Measurements from ENCODE around the gene TSPAN11. TPM values are rescaled to one million over a fixed set of nuclear protein-coding genes. Genes with fewer than 3 reads are reported as not detected.

TSPAN11 gene
- total and polyA plus RNA-seq, 2 of the 8 experiments (the other 6 are each of a cell fraction or from before 2014, with no cell fraction given): 3.9 to 8.2 TPM

GRCh38 chr12:30878024-30878423 is 48.5 kb upstream of the TSPAN11 start:
- H2BK120ac ChIP-seq (replicated peaks; ENCODE audit: low read depth, low read length): no peak overlapping the region
- no peak overlapping the region for H3K18ac ChIP-seq (ENCODE audit: extremely low read depth, low read length)
- no peaks in the 10 kb centered on the region for H3K36me3 ChIP-seq (ENCODE audit: control insufficient read depth in 2 of 4, insufficient read depth in 4 of 4, low read length in 3 of 4)
- WGBS, 2 experiments (ENCODE audit: extremely low coverage in 1 of 2, insufficient coverage in 1 of 2, insufficient read length in 1 of 2, insufficient replicate concordance in 2 of 2, low coverage in 1 of 2, low lambda C conversion rate in 2 of 2, missing lambda C conversion rate in 1 of 2): 95% methylated on average over 2 of the region's 2 CpGs; no CpG with 5 or more reads in 1 of the 2 experiments
- no peaks in the 10 kb centered on the region for H3K79me2 ChIP-seq (ENCODE audit: control insufficient read depth in 1 of 2, insufficient read depth in 2 of 2, low read length in 2 of 2)
- H3K14ac ChIP-seq (ENCODE audit: insufficient read length): no peak overlapping the region
- no peaks in the 10 kb centered on the region for H3K23me2 ChIP-seq (ENCODE audit: low read depth, low read length)
- H2BK20ac ChIP-seq (ENCODE audit: low read length): no peak overlapping the region
- H2AK5ac ChIP-seq (ENCODE audit: low read depth, low read length): no peak overlapping the region
- CTCF ChIA-PET (ENCODE audit: partially characterized antibody): interaction anchor here (0.6 to 3.2 kb wide), 3 partner anchors 34 to 1875 kb away, joined by 3 to 22 read pairs (median 3); no protein-coding TSS in a partner anchor
- FAIRE-seq: no peak
- H3K79me1 ChIP-seq (ENCODE audit: low read depth, low read length): no peaks in the 10 kb centered on the region
- no peak overlapping the region for H4K91ac ChIP-seq (replicated peaks; ENCODE audit: insufficient read length, low read length)
- no peak overlapping the region for H4K5ac ChIP-seq (ENCODE audit: insufficient read length, low read depth, low read length)
- H3K23ac ChIP-seq (ENCODE audit: insufficient read length): no peak overlapping the region
- H2AFZ ChIP-seq (ENCODE audit: low read length): no peak overlapping the region
- no peak overlapping the region for H3K4me3 ChIP-seq (ENCODE audit: extremely low read depth in 1 of 4, insufficient read depth in 2 of 4, low read depth in 3 of 4, low read length in 4 of 4)
- no peak overlapping the region for H2BK5ac ChIP-seq (ENCODE audit: low read depth, low read length)
- POLR2A ChIA-PET (ENCODE audit: partially characterized antibody): interaction anchor here (1.4 kb wide), 1 partner anchor 49 kb away, joined by 6 read pairs; the partner anchor contains the start of gene TSPAN11
- no peak overlapping the region for H2BK12ac ChIP-seq (ENCODE audit: low read depth, low read length)
- no peak overlapping the region for H3K27ac ChIP-seq (ENCODE audit: low read depth, low read length)
- TF ChIP-seq PHF8 (conservative IDR thresholded peaks at IDR 0.05; ENCODE audit: low read depth, low read length) (no peak), HDAC6 (IDR thresholded peaks at IDR 0.05; ENCODE audit: low read depth, low read length) (no peak), RNF2 (IDR thresholded peaks at IDR 0.05; ENCODE audit: borderline replicate concordance, low read depth, low read length, missing control alignments, poor library complexity, severe bottlenecking) (no peak), SRF (IDR thresholded peaks at IDR 0.05; ENCODE audit: low read depth, low read length) (no peak), E2F6 (IDR thresholded peaks at IDR 0.05) (no peak), RXRA (IDR thresholded peaks at IDR 0.05; ENCODE audit: insufficient read depth, low read depth, low read length) (no peak), CBX5 (IDR thresholded peaks at IDR 0.05; ENCODE audit: low read depth, low read length) (no peak), TAF7 (optimal IDR thresholded peaks at IDR 0.05; ENCODE audit: borderline replicate concordance, low read depth, low read length) (no peak), CHD2 (IDR thresholded peaks at IDR 0.05; ENCODE audit: low read length) (no peak), ASH2L (IDR thresholded peaks at IDR 0.05; ENCODE audit: low read length) (no peak), GTF2F1 (IDR thresholded peaks at IDR 0.05; ENCODE audit: borderline replicate concordance, low read depth, low read length) (no peak), SIRT6 (IDR thresholded peaks at IDR 0.05; ENCODE audit: low read length) (no peak), SP4 (IDR thresholded peaks at IDR 0.05; ENCODE audit: low read length) (no peak)
- no peaks in the 10 kb centered on the region; a peak in 1 of 7 replicates for H3K4me1 ChIP-seq (replicated peaks in 1 of 4; ENCODE audit: control insufficient read depth in 3 of 4, insufficient read depth in 4 of 4, low read length in 3 of 4)
- no peak overlapping the region for H3K9ac ChIP-seq (replicated peaks in 1 of 4; ENCODE audit: extremely low read depth in 1 of 4, low read depth in 3 of 4, low read length in 3 of 4)
- H4K20me1 ChIP-seq (replicated peaks in 1 of 2; ENCODE audit: control insufficient read depth in 1 of 2, insufficient read depth in 2 of 2, low read length in 2 of 2): no peaks in the 10 kb centered on the region
- H3K4me2 ChIP-seq (ENCODE audit: insufficient read depth in 1 of 2, low read depth in 2 of 2, low read length in 2 of 2): no peak overlapping the region
- H2BK15ac ChIP-seq (ENCODE audit: low read length): no peak overlapping the region
- H3K27me3 ChIP-seq (replicated peaks in 1 of 4; ENCODE audit: control insufficient read depth in 3 of 4, extremely low read depth in 1 of 4, insufficient read depth in 3 of 4, low read length in 3 of 4): peaks cover 0 to 5% (median 0%) of the 10 kb centered on the region in 4 experiments; a peak in 4 of 7 replicates
- DNase-seq (ENCODE audit: low read depth in 1 of 2, low spot score in 2 of 2): no peak
- no peak overlapping the region for H3K4ac ChIP-seq (replicated peaks; ENCODE audit: insufficient read length, low read depth, low read length)
- no peak overlapping the region for H4K8ac ChIP-seq (ENCODE audit: extremely low read depth, insufficient read depth, low read length)
- H3K9me3 ChIP-seq (ENCODE audit: insufficient read depth in 2 of 2, low read depth in 1 of 2, low read length in 1 of 2): no peaks in the 10 kb centered on the region
- H3K56ac ChIP-seq (replicated peaks; ENCODE audit: insufficient read length, low read depth, low read length): no peak overlapping the region

All from H1 (cell line).